HepG2 (cell line): ENCODE data around the gene TTLL8. TPM values are rescaled to one million over a fixed set of nuclear protein-coding genes. Genes with fewer than 3 reads are reported as not detected.

Experiments
- BORCS8-MEF2B ChIP-seq: sonication (generic); formaldehyde crosslinking; IDR thresholded peaks from 2 replicates; pipeline ENCODE4 v1.8.0; 2022; ENCODE audit warnings: mild to moderate bottlenecking, missing genetic modification reagents
- CBX2 ChIP-seq, 2 experiments: fragments of 200-600 bp in 1 of 2; sonication (generic); formaldehyde crosslinking in 1 of 2; IDR thresholded peaks; 2 replicates each; pipeline versions ENCODE4 v1.7.0 to v1.8.1; 2018 to 2022; ENCODE audit warnings: low read depth in 2 of 2, low read length in 1 of 2, mild to moderate bottlenecking in 1 of 2, missing genetic modification reagents in 1 of 2
- FOSL2 ChIP-seq: sonication (generic); formaldehyde crosslinking; IDR thresholded peaks from 2 replicates; pipeline ENCODE4 v1.4.0; 2020; ENCODE audit warnings: missing genetic modification reagents
- ISX ChIP-seq: sonication (generic); formaldehyde crosslinking; conservative IDR thresholded peaks from 2 replicates; pipeline ENCODE4 v1.5.0; 2020; ENCODE audit warnings: missing genetic modification reagents
- MATR3 ChIP-seq: sonication (generic); formaldehyde crosslinking; IDR thresholded peaks from 2 replicates; pipeline ENCODE4 v1.4.0; 2020; ENCODE audit warnings: missing genetic modification reagents
- MAZ ChIP-seq, 2 experiments: sonication (generic) in 1 of 2; formaldehyde crosslinking in 1 of 2; IDR thresholded peaks; 2 replicates each; pipeline versions ENCODE4 v1.5.0 to v1.6.1; 2012 to 2020; ENCODE audit warnings: low read depth in 2 of 2, mild to moderate bottlenecking in 2 of 2, borderline replicate concordance in 1 of 2, improper control_type of control experiment in 1 of 2, low read length in 1 of 2, missing genetic modification reagents in 1 of 2, moderate library complexity in 1 of 2
- MLLT10 ChIP-seq: sonication (generic); formaldehyde crosslinking; IDR thresholded peaks from 2 replicates; pipeline ENCODE4 v1.4.0; 2020; ENCODE audit warnings: missing genetic modification reagents
- NRL ChIP-seq: sonication (generic); formaldehyde crosslinking; IDR thresholded peaks from 2 replicates; pipeline ENCODE4 v1.5.0; 2020; ENCODE audit warnings: missing genetic modification reagents, mild to moderate bottlenecking, moderate library complexity, borderline replicate concordance
- RBM39 ChIP-seq: fragments of 200-400 bp; formaldehyde crosslinking; IDR thresholded peaks from one replicate; pipeline ENCODE4 v1.6.1; 2018; ENCODE audit warnings: antibody characterized with exemption, mild to moderate bottlenecking, low read depth, low read length; ENCODE audit not compliant: poor library complexity, severe bottlenecking
- RFX5 ChIP-seq: IDR thresholded peaks from 2 replicates; pipeline ENCODE4 v1.6.1; 2011; ENCODE audit warnings: low read depth, low read length, improper control_type of control experiment
- SRSF9 ChIP-seq: fragments of 200-400 bp; formaldehyde crosslinking; IDR thresholded peaks from 2 replicates; pipeline ENCODE4 v1.6.1; 2018; ENCODE audit warnings: borderline replicate concordance, mild to moderate bottlenecking, low read depth, low read length; ENCODE audit not compliant: insufficient read depth, poor library complexity, severe bottlenecking
- ZNF224 ChIP-seq: sonication (generic); formaldehyde crosslinking; IDR thresholded peaks from 2 replicates; pipeline ENCODE4 v1.5.0; 2020; ENCODE audit warnings: mild to moderate bottlenecking, missing genetic modification reagents
- ZNF264 ChIP-seq: sonication (generic); formaldehyde crosslinking; IDR thresholded peaks from 2 replicates; pipeline ENCODE4 v1.4.0; 2020; ENCODE audit warnings: missing genetic modification reagents
- ZNF326 ChIP-seq: sonication (generic); formaldehyde crosslinking; IDR thresholded peaks from 2 replicates; pipeline ENCODE4 v1.4.0; 2020; ENCODE audit warnings: missing genetic modification reagents, borderline replicate concordance
- ZNF430 ChIP-seq: sonication (generic); formaldehyde crosslinking; IDR thresholded peaks from 2 replicates; pipeline ENCODE4 v1.9.0; 2021; ENCODE audit warnings: mild to moderate bottlenecking, missing genetic modification reagents
- ZNF576 ChIP-seq: sonication (generic); formaldehyde crosslinking; IDR thresholded peaks from 2 replicates; pipeline ENCODE4 v1.4.0; 2020; ENCODE audit warnings: mild to moderate bottlenecking, missing genetic modification reagents
- ZNF615 ChIP-seq: sonication (generic); formaldehyde crosslinking; IDR thresholded peaks from 2 replicates; pipeline ENCODE4 v1.5.0; 2020; ENCODE audit warnings: mild to moderate bottlenecking, missing genetic modification reagents, borderline replicate concordance
- ZNF7 ChIP-seq: IDR thresholded peaks from 2 replicates; pipeline ENCODE4 v1.6.1; 2016; ENCODE audit warnings: missing biosample characterization, missing genetic modification reagents
- ZNF777 ChIP-seq: sonication (generic); formaldehyde crosslinking; IDR thresholded peaks from 2 replicates; pipeline ENCODE4 v1.4.0; 2020; ENCODE audit warnings: missing genetic modification reagents
- ZNF784 ChIP-seq: sonication (generic); formaldehyde crosslinking; IDR thresholded peaks from 2 replicates; pipeline ENCODE4 v1.5.1; 2020; ENCODE audit warnings: missing genetic modification reagents, mild to moderate bottlenecking, borderline replicate concordance
- ZNF792 ChIP-seq: IDR thresholded peaks from 2 replicates; pipeline ENCODE4 v1.6.1; 2016
- ZSCAN21 ChIP-seq: sonication (generic); formaldehyde crosslinking; IDR thresholded peaks from 2 replicates; pipeline ENCODE4 v1.8.0; 2022; ENCODE audit warnings: mild to moderate bottlenecking, missing genetic modification reagents, moderate library complexity, borderline replicate concordance
- polyA plus RNA-seq, 8 experiments: library from polyadenylated mRNA; depleted of rRNA in 3 of 8; stranded (reverse) in 7 of 8; unstranded in 1 of 8; fragments of >200 nt; fragmentation: Illumina TruSeq in 4 of 8; extraction: Trizol in 4 of 8; gene quantifications; 2 replicates each; pipeline versions ENCODE4 v1.2.1 to v1.2.3, GENCODE V29; 2011 to 2016; ENCODE audit warnings: low read depth in 4 of 8, missing spikeins in 1 of 8, mixed read lengths in 1 of 8; ENCODE audit not compliant: insufficient read depth in 1 of 8
- total RNA-seq, 5 experiments: library from RNA; depleted of rRNA; stranded (reverse); fragments of >200 nt; fragmentation: Illumina TruSeq; extraction: Trizol; gene quantifications; 2 replicates each; pipeline ENCODE4 v1.2.3, GENCODE V29; 2016; ENCODE audit warnings: low read depth in 1 of 5
- TF ChIP-seq, protein P1 (sequence below): sonication (generic); formaldehyde crosslinking; IDR thresholded peaks from 2 replicates; pipeline ENCODE4 v1.5.1; 2020; ENCODE audit warnings: missing genetic modification reagents, mild to moderate bottlenecking, borderline replicate concordance
- TF ChIP-seq, protein P2 (sequence below): IDR thresholded peaks from 2 replicates; pipeline ENCODE4 v1.6.1; 2016; ENCODE audit warnings: missing genetic modification reagents, missing compliant biosample characterization

The TTLL8 gene
- total and polyA plus RNA-seq, 2 of the 13 experiments (the other 11 are each of a cell fraction or from before 2014, with no cell fraction given): not detected

- no peak for TF ChIP-seq CBX2 (IDR thresholded peaks at IDR 0.05; ENCODE audit: low read depth, low read length)
- no peak for TF ChIP-seq CBX2 (CRISPR knock-in tag; IDR thresholded peaks at IDR 0.05; ENCODE audit: low read depth)
- no peak for TF ChIP-seq MLLT10
- TF ChIP-seq ISX (CRISPR knock-in tag): no peak
- no peak for TF ChIP-seq RBM39
- TF ChIP-seq ZNF224 (CRISPR knock-in tag): peak; percentile 64; the same call in 1 of the 2 replicates
- 0 out of 2 replicates have a peak, but pooled peaks have one; percentile 15 for TF ChIP-seq ZNF784
- peak; percentile 84 for TF ChIP-seq ZNF792
- peak; percentile 87; the same call in 1 of the 2 replicates for TF ChIP-seq ZNF264 (CRISPR knock-in tag)
- no peak for TF ChIP-seq ZNF576 (CRISPR knock-in tag)
- TF ChIP-seq, protein P1, sequence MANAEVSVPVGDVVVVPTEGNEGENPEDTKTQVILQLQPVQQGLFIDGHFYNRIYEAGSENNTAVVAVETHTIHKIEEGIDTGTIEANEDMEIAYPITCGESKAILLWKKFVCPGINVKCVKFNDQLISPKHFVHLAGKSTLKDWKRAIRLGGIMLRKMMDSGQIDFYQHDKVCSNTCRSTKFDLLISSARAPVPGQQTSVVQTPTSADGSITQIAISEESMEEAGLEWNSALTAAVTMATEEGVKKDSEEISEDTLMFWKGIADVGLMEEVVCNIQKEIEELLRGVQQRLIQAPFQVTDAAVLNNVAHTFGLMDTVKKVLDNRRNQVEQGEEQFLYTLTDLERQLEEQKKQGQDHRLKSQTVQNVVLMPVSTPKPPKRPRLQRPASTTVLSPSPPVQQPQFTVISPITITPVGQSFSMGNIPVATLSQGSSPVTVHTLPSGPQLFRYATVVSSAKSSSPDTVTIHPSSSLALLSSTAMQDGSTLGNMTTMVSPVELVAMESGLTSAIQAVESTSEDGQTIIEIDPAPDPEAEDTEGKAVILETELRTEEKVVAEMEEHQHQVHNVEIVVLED (CRISPR knock-in tag): peak; percentile 47; the same call in 1 of the 2 replicates
- peak; percentile 88 for TF ChIP-seq NRL
- TF ChIP-seq ZNF430 (CRISPR knock-in tag): peak; percentile 50; the same call in 1 of the 2 replicates
- TF ChIP-seq BORCS8-MEF2B (CRISPR knock-in tag): peak; percentile 90; the same call in 1 of the 2 replicates
- TF ChIP-seq ZSCAN21: peak; percentile 73; the same call in 1 of the 2 replicates
- TF ChIP-seq FOSL2 (CRISPR knock-in tag): peak; percentile 100
- no peak for TF ChIP-seq ZNF7 (CRISPR knock-in tag)
- TF ChIP-seq, protein P2, sequence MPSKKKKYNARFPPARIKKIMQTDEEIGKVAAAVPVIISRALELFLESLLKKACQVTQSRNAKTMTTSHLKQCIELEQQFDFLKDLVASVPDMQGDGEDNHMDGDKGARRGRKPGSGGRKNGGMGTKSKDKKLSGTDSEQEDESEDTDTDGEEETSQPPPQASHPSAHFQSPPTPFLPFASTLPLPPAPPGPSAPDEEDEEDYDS (CRISPR knock-in tag): peak; percentile 72
- no peak for TF ChIP-seq RFX5
- TF ChIP-seq ZNF777: no peak; the same call in 1 of the 2 replicates
- no peak for TF ChIP-seq SRSF9
- TF ChIP-seq ZNF615 (CRISPR knock-in tag): no peak
- TF ChIP-seq MATR3 (CRISPR knock-in tag): no peak
- peak; percentile 84 for TF ChIP-seq MAZ (IDR thresholded peaks at IDR 0.05; ENCODE audit: borderline replicate concordance, low read depth, low read length)
- TF ChIP-seq MAZ (CRISPR knock-in tag; IDR thresholded peaks at IDR 0.05; ENCODE audit: low read depth): peak; percentile 94
- no peak for TF ChIP-seq ZNF326
Observed at GRCh38 chr22:49970528-49971231, 87.4 kb downstream of the TTLL8 start (continued).
